ENCODE measurements around the gene PTPN2.

Gene PTPN2

GRCh38 chr18:12751891-12752290 lies 132.1 kb downstream of the PTPN2 start:
- no peak overlapping the region for H2BK120ac ChIP-seq (ENCODE audit: low read depth, low read length)
- no peak overlapping the region for H3K9ac ChIP-seq (ENCODE audit: low read depth, low read length, poor library complexity)
- no peak overlapping the region for H2BK5ac ChIP-seq (ENCODE audit: low read length)
- no peak overlapping the region for H3K23ac ChIP-seq (ENCODE audit: low read depth, low read length, poor library complexity)
- H4K8ac ChIP-seq (ENCODE audit: low read depth, low read length), result no peak overlapping the region
- H2BK15ac ChIP-seq (ENCODE audit: low read length), result no peak overlapping the region
- H3K4me2 ChIP-seq (ENCODE audit: insufficient read depth, low read length, poor library complexity, severe bottlenecking), result no peak overlapping the region
- H3K79me1 ChIP-seq (ENCODE audit: low read depth, low read length), result no peaks in the 10 kb centered on the region
- H3K4me3 ChIP-seq (ENCODE audit: low read length in 2 of 2), result no peak overlapping the region
- no peaks in the 10 kb centered on the region for H3K36me3 ChIP-seq (replicated peaks in 1 of 2; ENCODE audit: control insufficient read depth in 2 of 2, insufficient read depth in 2 of 2, low read length in 2 of 2)
- no peak overlapping the region for H2AK5ac ChIP-seq (ENCODE audit: low read depth, low read length)
- peaks cover 0 to 8% of the 10 kb centered on the region in 2 donors for H3K4me1 ChIP-seq (ENCODE audit: control insufficient read depth in 2 of 2, insufficient read depth in 1 of 2, low read depth in 1 of 2, low read length in 2 of 2)
- no peak overlapping the region for H2AFZ ChIP-seq (ENCODE audit: low read length)
- H3K14ac ChIP-seq (ENCODE audit: low read length), result no peak overlapping the region
- no peak overlapping the region for H4K91ac ChIP-seq (ENCODE audit: low read depth, low read length, poor library complexity)
- no peak for DNase-seq (ENCODE audit: low spot score)
- H3K18ac ChIP-seq (ENCODE audit: low read length), result peak overlapping the region; percentile 15
- H3K27ac ChIP-seq (replicated peaks; ENCODE audit: low read length), result no peak overlapping the region
- WGBS, 2 donors (ENCODE audit: extremely low coverage in 2 of 2, insufficient read length in 2 of 2, insufficient replicate concordance in 1 of 2), result no CpG with 5 or more reads among the region's 4 CpGs
- H2BK12ac ChIP-seq (ENCODE audit: low read length), result no peak overlapping the region
- H3K9me3 ChIP-seq (replicated peaks in 1 of 2; ENCODE audit: control insufficient read depth in 2 of 2, insufficient read depth in 1 of 2, low read depth in 1 of 2, low read length in 2 of 2), result no peaks in the 10 kb centered on the region
- H3K27me3 ChIP-seq (ENCODE audit: control insufficient read depth in 3 of 3, insufficient read depth in 3 of 3, low read depth in 1 of 3, low read length in 3 of 3), result no peaks in the 10 kb centered on the region
- no peak overlapping the region for H3K4ac ChIP-seq (ENCODE audit: low read length)

DNA sequence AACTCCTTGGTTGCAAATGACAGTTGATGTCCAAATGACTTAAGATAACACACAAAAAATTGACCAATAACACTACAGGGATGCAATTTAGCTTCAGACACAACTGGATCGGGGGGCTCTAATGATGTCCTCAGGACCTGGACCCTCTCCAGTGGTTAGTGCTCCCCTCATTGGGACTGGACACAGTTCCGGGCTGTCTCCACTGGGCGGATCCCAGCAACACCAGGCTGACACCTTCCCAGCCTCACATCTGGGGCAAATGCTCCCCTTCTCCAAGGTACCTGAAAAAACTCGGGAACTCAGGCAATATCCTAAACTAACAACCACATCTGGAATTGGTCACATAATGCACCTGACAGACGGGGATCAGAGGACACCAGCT lies 132.5 kb downstream of the PTPN2 start:
- Histone ChIP-seq H3K4me3 (ENCODE audit: low read length in 2 of 2) (no peak overlapping the region), H2AK5ac (ENCODE audit: low read depth, low read length) (no peak overlapping the region), H3K14ac (ENCODE audit: low read length) (no peak overlapping the region), H2BK5ac (ENCODE audit: low read length) (no peak overlapping the region), H2BK120ac (ENCODE audit: low read depth, low read length) (no peak overlapping the region), H2BK15ac (ENCODE audit: low read length) (no peak overlapping the region), H4K8ac (ENCODE audit: low read depth, low read length) (no peak overlapping the region), H2AFZ (ENCODE audit: low read length) (no peak overlapping the region), H3K23ac (ENCODE audit: low read depth, low read length, poor library complexity) (no peak overlapping the region), H4K91ac (ENCODE audit: low read depth, low read length, poor library complexity) (no peak overlapping the region), H3K4me2 (ENCODE audit: insufficient read depth, low read length, poor library complexity, severe bottlenecking) (no peak overlapping the region), H3K18ac (ENCODE audit: low read length) (no peak overlapping the region), H3K4ac (ENCODE audit: low read length) (no peak overlapping the region), H3K9ac (ENCODE audit: low read depth, low read length, poor library complexity) (no peak overlapping the region), H3K27ac (replicated peaks; ENCODE audit: low read length) (no peak overlapping the region), H3K9me3 (replicated peaks in 1 of 2; ENCODE audit: control insufficient read depth in 2 of 2, insufficient read depth in 1 of 2, low read depth in 1 of 2, low read length in 2 of 2) (no peaks in the 10 kb centered on the region), H3K36me3 (replicated peaks in 1 of 2; ENCODE audit: control insufficient read depth in 2 of 2, insufficient read depth in 2 of 2, low read length in 2 of 2) (no peaks in the 10 kb centered on the region), H3K27me3 (ENCODE audit: control insufficient read depth in 3 of 3, insufficient read depth in 3 of 3, low read depth in 1 of 3, low read length in 3 of 3) (no peaks in the 10 kb centered on the region), H3K79me1 (ENCODE audit: low read depth, low read length) (no peaks in the 10 kb centered on the region), H2BK12ac (ENCODE audit: low read length) (no peak overlapping the region), H3K4me1 (ENCODE audit: control insufficient read depth in 2 of 2, insufficient read depth in 1 of 2, low read depth in 1 of 2, low read length in 2 of 2) (peaks cover 0 to 8% of the 10 kb centered on the region in 2 donors)
- no CpG with 5 or more reads among the region's 5 CpGs for WGBS, 2 donors (ENCODE audit: extremely low coverage in 2 of 2, insufficient read length in 2 of 2, insufficient replicate concordance in 1 of 2)
- no peak for DNase-seq (ENCODE audit: low spot score)

- Histone ChIP-seq H2AFZ (ENCODE audit: low read length) (peak overlapping the region; percentile 48), H2AK5ac (ENCODE audit: low read depth, low read length) (no peak overlapping the region), H3K9me3 (replicated peaks in 1 of 2; ENCODE audit: control insufficient read depth in 2 of 2, insufficient read depth in 1 of 2, low read depth in 1 of 2, low read length in 2 of 2) (no peaks in the 10 kb centered on the region), H3K79me1 (ENCODE audit: low read depth, low read length) (no peaks in the 10 kb centered on the region), H3K4me2 (ENCODE audit: insufficient read depth, low read length, poor library complexity, severe bottlenecking) (no peak overlapping the region), H3K23ac (ENCODE audit: low read depth, low read length, poor library complexity) (no peak overlapping the region), H3K27me3 (ENCODE audit: control insufficient read depth in 3 of 3, insufficient read depth in 3 of 3, low read depth in 1 of 3, low read length in 3 of 3) (no peaks in the 10 kb centered on the region), H2BK5ac (ENCODE audit: low read length) (no peak overlapping the region), H3K4ac (ENCODE audit: low read length) (no peak overlapping the region), H3K36me3 (replicated peaks in 1 of 2; ENCODE audit: control insufficient read depth in 2 of 2, insufficient read depth in 2 of 2, low read length in 2 of 2) (no peaks in the 10 kb centered on the region), H4K8ac (ENCODE audit: low read depth, low read length) (no peak overlapping the region), H2BK12ac (ENCODE audit: low read length) (no peak overlapping the region), H3K27ac (replicated peaks; ENCODE audit: low read length) (no peak overlapping the region), H2BK120ac (ENCODE audit: low read depth, low read length) (no peak overlapping the region), H2BK15ac (ENCODE audit: low read length) (no peak overlapping the region), H3K4me3 (ENCODE audit: low read length in 2 of 2) (peak overlapping the region in 1 of 2 donors; percentile 30), H3K18ac (ENCODE audit: low read length) (peak overlapping the region; percentile 9), H3K9ac (ENCODE audit: low read depth, low read length, poor library complexity) (no peak overlapping the region), H3K4me1 (ENCODE audit: control insufficient read depth in 2 of 2, insufficient read depth in 1 of 2, low read depth in 1 of 2, low read length in 2 of 2) (peaks cover 0 to 8% of the 10 kb centered on the region in 2 donors), H4K91ac (ENCODE audit: low read depth, low read length, poor library complexity) (no peak overlapping the region), H3K14ac (ENCODE audit: low read length) (peak overlapping the region; percentile 67)
- DNase-seq (ENCODE audit: low spot score), result no peak
- no CpG with 5 or more reads among the region's 18 CpGs for WGBS, 2 donors (ENCODE audit: extremely low coverage in 2 of 2, insufficient read length in 2 of 2, insufficient replicate concordance in 1 of 2)
Observed at GRCh38 chr18:12750715-12751502, 133.1 kb downstream of the PTPN2 start.

- H2BK120ac ChIP-seq (ENCODE audit: low read depth, low read length), result no peak overlapping the region
- no CpG with 5 or more reads among the region's 14 CpGs for WGBS, 2 donors (ENCODE audit: extremely low coverage in 2 of 2, insufficient read length in 2 of 2, insufficient replicate concordance in 1 of 2)
- H3K4ac ChIP-seq (ENCODE audit: low read length), result no peak overlapping the region
- H3K18ac ChIP-seq (ENCODE audit: low read length), result no peak overlapping the region
- DNase-seq (ENCODE audit: low spot score), result no peak
- H3K4me1 ChIP-seq (ENCODE audit: control insufficient read depth in 2 of 2, insufficient read depth in 1 of 2, low read depth in 1 of 2, low read length in 2 of 2), result peaks cover 0 to 8% of the 10 kb centered on the region in 2 donors
- peak overlapping the region; percentile 48 for H2AFZ ChIP-seq (ENCODE audit: low read length)
- H3K79me1 ChIP-seq (ENCODE audit: low read depth, low read length), result no peaks in the 10 kb centered on the region
- no peak overlapping the region for H4K91ac ChIP-seq (ENCODE audit: low read depth, low read length, poor library complexity)
- no peak overlapping the region for H3K23ac ChIP-seq (ENCODE audit: low read depth, low read length, poor library complexity)
- no peak overlapping the region for H4K8ac ChIP-seq (ENCODE audit: low read depth, low read length)
- H2BK5ac ChIP-seq (ENCODE audit: low read length), result no peak overlapping the region
- no peaks in the 10 kb centered on the region for H3K27me3 ChIP-seq (ENCODE audit: control insufficient read depth in 3 of 3, insufficient read depth in 3 of 3, low read depth in 1 of 3, low read length in 3 of 3)
- H2BK12ac ChIP-seq (ENCODE audit: low read length), result no peak overlapping the region
- H3K27ac ChIP-seq (replicated peaks; ENCODE audit: low read length), result no peak overlapping the region
- H3K9ac ChIP-seq (ENCODE audit: low read depth, low read length, poor library complexity), result no peak overlapping the region
- peak overlapping the region in 1 of 2 donors; percentile 35 for H3K4me3 ChIP-seq (ENCODE audit: low read length in 2 of 2)
- H2BK15ac ChIP-seq (ENCODE audit: low read length), result no peak overlapping the region
- no peaks in the 10 kb centered on the region for H3K36me3 ChIP-seq (replicated peaks in 1 of 2; ENCODE audit: control insufficient read depth in 2 of 2, insufficient read depth in 2 of 2, low read length in 2 of 2)
- H3K9me3 ChIP-seq (replicated peaks in 1 of 2; ENCODE audit: control insufficient read depth in 2 of 2, insufficient read depth in 1 of 2, low read depth in 1 of 2, low read length in 2 of 2), result no peaks in the 10 kb centered on the region
- no peak overlapping the region for H3K4me2 ChIP-seq (ENCODE audit: insufficient read depth, low read length, poor library complexity, severe bottlenecking)
- no peak overlapping the region for H3K14ac ChIP-seq (ENCODE audit: low read length)
- H2AK5ac ChIP-seq (ENCODE audit: low read depth, low read length), result no peak overlapping the region
Observed at GRCh38 chr18:12750076-12750714, 133.8 kb downstream of the PTPN2 start.
